ENCODE data around the gene COL17A1.

Gene COL17A1

DNA sequence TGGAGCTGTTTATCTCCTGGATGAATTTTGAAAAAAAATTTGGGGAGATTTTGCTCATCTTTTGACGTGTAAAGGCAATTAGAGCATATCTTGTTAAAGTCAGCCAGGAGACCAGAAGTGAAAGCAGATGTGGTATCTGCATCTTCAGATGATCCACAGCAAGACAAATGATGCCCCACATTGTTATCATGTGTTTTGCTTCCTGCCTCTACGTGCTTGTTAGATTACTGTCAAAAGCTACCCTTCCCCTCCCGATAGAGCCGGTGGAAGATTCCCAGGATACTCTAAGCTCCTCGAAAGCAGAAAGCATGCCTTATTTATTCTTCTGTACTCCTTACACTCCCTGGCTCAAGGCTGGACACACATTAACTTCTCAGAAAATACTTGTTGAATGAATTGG, 12.9 kb downstream of the COL17A1 start:
- no peak overlapping the region for H3K27ac ChIP-seq (ENCODE audit: low read depth, low read length, poor library complexity, severe bottlenecking)
- no peaks in the 10 kb centered on the region for H3K36me3 ChIP-seq (ENCODE audit: insufficient read depth, low read length)
- H3K4me3 ChIP-seq (ENCODE audit: low read depth, low read length, poor library complexity, severe bottlenecking): no peak overlapping the region
- no peak overlapping the region for H3K4me2 ChIP-seq (ENCODE audit: low read length)
- no peaks in the 10 kb centered on the region for H4K20me1 ChIP-seq (ENCODE audit: insufficient read depth, low read length)
- H2AFZ ChIP-seq (ENCODE audit: low read length): no peak overlapping the region
- no peak overlapping the region for H3K9ac ChIP-seq (ENCODE audit: low read length)
- no peaks in the 10 kb centered on the region for H3F3A ChIP-seq (ENCODE audit: insufficient read depth, low read length)
- H3K79me2 ChIP-seq (ENCODE audit: insufficient read depth, low read length): no peaks in the 10 kb centered on the region
- TF ChIP-seq EZH2 (IDR thresholded peaks at IDR 0.05; ENCODE audit: borderline replicate concordance, low read length): no peak
- TF ChIP-seq, protein P1, sequence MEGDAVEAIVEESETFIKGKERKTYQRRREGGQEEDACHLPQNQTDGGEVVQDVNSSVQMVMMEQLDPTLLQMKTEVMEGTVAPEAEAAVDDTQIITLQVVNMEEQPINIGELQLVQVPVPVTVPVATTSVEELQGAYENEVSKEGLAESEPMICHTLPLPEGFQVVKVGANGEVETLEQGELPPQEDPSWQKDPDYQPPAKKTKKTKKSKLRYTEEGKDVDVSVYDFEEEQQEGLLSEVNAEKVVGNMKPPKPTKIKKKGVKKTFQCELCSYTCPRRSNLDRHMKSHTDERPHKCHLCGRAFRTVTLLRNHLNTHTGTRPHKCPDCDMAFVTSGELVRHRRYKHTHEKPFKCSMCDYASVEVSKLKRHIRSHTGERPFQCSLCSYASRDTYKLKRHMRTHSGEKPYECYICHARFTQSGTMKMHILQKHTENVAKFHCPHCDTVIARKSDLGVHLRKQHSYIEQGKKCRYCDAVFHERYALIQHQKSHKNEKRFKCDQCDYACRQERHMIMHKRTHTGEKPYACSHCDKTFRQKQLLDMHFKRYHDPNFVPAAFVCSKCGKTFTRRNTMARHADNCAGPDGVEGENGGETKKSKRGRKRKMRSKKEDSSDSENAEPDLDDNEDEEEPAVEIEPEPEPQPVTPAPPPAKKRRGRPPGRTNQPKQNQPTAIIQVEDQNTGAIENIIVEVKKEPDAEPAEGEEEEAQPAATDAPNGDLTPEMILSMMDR (IDR thresholded peaks at IDR 0.05; ENCODE audit: low read length): no peak
- H3K27me3 ChIP-seq (ENCODE audit: insufficient read depth, low read length): peaks cover 9% of the 10 kb centered on the region; the same call in 1 of the 2 replicates
- no peaks in the 10 kb centered on the region for H3K9me3 ChIP-seq (ENCODE audit: low read length)
- H3K4me1 ChIP-seq (ENCODE audit: insufficient read depth, low read length, severe bottlenecking): no peaks in the 10 kb centered on the region
- no peaks in the 10 kb centered on the region for H3K9me2 ChIP-seq (ENCODE audit: low read depth, low read length)

- TF ChIP-seq, protein P1 (IDR thresholded peaks at IDR 0.05; ENCODE audit: low read length): no peak
- TF ChIP-seq EZH2 (IDR thresholded peaks at IDR 0.05; ENCODE audit: borderline replicate concordance, low read length): no peak
- Histone ChIP-seq H3K9me2 (ENCODE audit: low read depth, low read length) (no peaks in the 10 kb centered on the region), H4K20me1 (ENCODE audit: insufficient read depth, low read length) (no peaks in the 10 kb centered on the region), H3K79me2 (ENCODE audit: insufficient read depth, low read length) (no peaks in the 10 kb centered on the region), H3K4me2 (ENCODE audit: low read length) (no peak overlapping the region), H3K27ac (ENCODE audit: low read depth, low read length, poor library complexity, severe bottlenecking) (no peak overlapping the region), H3K9ac (ENCODE audit: low read length) (no peak overlapping the region), H2AFZ (ENCODE audit: low read length) (no peak overlapping the region), H3K9me3 (ENCODE audit: low read length) (no peaks in the 10 kb centered on the region), H3K4me1 (ENCODE audit: insufficient read depth, low read length, severe bottlenecking) (no peaks in the 10 kb centered on the region), H3K4me3 (ENCODE audit: low read depth, low read length, poor library complexity, severe bottlenecking) (no peak overlapping the region), H3K36me3 (ENCODE audit: insufficient read depth, low read length) (no peaks in the 10 kb centered on the region), H3F3A (ENCODE audit: insufficient read depth, low read length) (no peaks in the 10 kb centered on the region), H3K27me3 (ENCODE audit: insufficient read depth, low read length) (peaks cover 9% of the 10 kb centered on the region; the same call in 1 of the 2 replicates)
These were observed 16.1 kb downstream of the COL17A1 start for GRCh38 chr10:104069613-104070012.

- Histone ChIP-seq H3F3A (ENCODE audit: insufficient read depth, low read length) (no peaks in the 10 kb centered on the region), H3K79me2 (ENCODE audit: insufficient read depth, low read length) (no peaks in the 10 kb centered on the region), H3K4me2 (ENCODE audit: low read length) (no peak overlapping the region), H3K4me1 (ENCODE audit: insufficient read depth, low read length, severe bottlenecking) (no peaks in the 10 kb centered on the region), H3K4me3 (ENCODE audit: low read depth, low read length, poor library complexity, severe bottlenecking) (no peak overlapping the region), H2AFZ (ENCODE audit: low read length) (no peak overlapping the region), H3K36me3 (ENCODE audit: insufficient read depth, low read length) (no peaks in the 10 kb centered on the region), H3K27me3 (ENCODE audit: insufficient read depth, low read length) (peaks cover 4% of the 10 kb centered on the region; the same call in 1 of the 2 replicates), H3K27ac (ENCODE audit: low read depth, low read length, poor library complexity, severe bottlenecking) (no peak overlapping the region), H3K9ac (ENCODE audit: low read length) (no peak overlapping the region), H4K20me1 (ENCODE audit: insufficient read depth, low read length) (no peaks in the 10 kb centered on the region), H3K9me2 (ENCODE audit: low read depth, low read length) (no peaks in the 10 kb centered on the region), H3K9me3 (ENCODE audit: low read length) (no peaks in the 10 kb centered on the region)
- TF ChIP-seq, protein P1 (IDR thresholded peaks at IDR 0.05; ENCODE audit: low read length): no peak
- TF ChIP-seq EZH2 (IDR thresholded peaks at IDR 0.05; ENCODE audit: borderline replicate concordance, low read length): no peak
These were observed 18.2 kb downstream of the COL17A1 start for GRCh38 chr10:104067525-104067924.
